Naive thymus-derived CD4-positive, alpha-beta T cell (primary cell): ENCODE results near the gene HMOX1. TPM values are rescaled to one million over a fixed set of nuclear protein-coding genes. Genes with fewer than 3 reads are reported as not detected.
A peak's percentile ranks its signal among the peaks of the same experiment; 100 is the strongest.

Experiments used
- ATAC-seq: fragments of 150-1000 bp; cut with Tn5 transposase; 2 replicates; pipeline ENCODE4 v1.10.0; 2021; ENCODE audit warnings: mild to moderate bottlenecking, moderate library complexity
- CTCF ChIA-PET: fragments of 350-600 bp; sonication (Branson Sonifier 250); formaldehyde crosslinking; loops from one replicate; lab custom pipeline; 2021; ENCODE audit warnings: antibody characterized with exemption; lab: Charles Lee
- POLR2A ChIA-PET: fragments of 350-600 bp; sonication (Branson Sonifier 250); formaldehyde crosslinking; loops from one replicate; lab custom pipeline; 2021; ENCODE audit warnings: antibody characterized with exemption, inconsistent platforms; lab: Charles Lee
- DNase-seq, 9 donors: peaks; one replicate each; pipeline versions ENCODE4 v3.0.0 to v3.0.0-alpha.2; 2020 to 2022; ENCODE audit warnings: mixed read lengths in 1 of 9
- H3K27ac ChIP-seq: one replicate; pipeline ENCODE4 v1.7.0; 2013; ENCODE audit warnings: mild to moderate bottlenecking, low read depth, low read length, moderate library complexity
- H3K27me3 ChIP-seq, 2 donors: one replicate each; pipeline ENCODE4 v1.7.0; 2013; ENCODE audit warnings: low read length in 2 of 2, mild to moderate bottlenecking in 2 of 2, moderate library complexity in 2 of 2; ENCODE audit not compliant: control insufficient read depth in 2 of 2, insufficient read depth in 2 of 2
- H3K36me3 ChIP-seq, 3 experiments: 1 replicate in 2 of 3; 2 replicates in 1 of 3; pipeline ENCODE4 v1.7.0; 2013; ENCODE audit warnings: low read length in 3 of 3, mild to moderate bottlenecking in 3 of 3, moderate library complexity in 1 of 3; ENCODE audit not compliant: insufficient read depth in 3 of 3, control insufficient read depth in 2 of 3
- H3K4me1 ChIP-seq, 2 donors: one replicate each; pipeline ENCODE4 v1.7.0; 2013; ENCODE audit warnings: low read length in 2 of 2, mild to moderate bottlenecking in 2 of 2, moderate library complexity in 1 of 2; ENCODE audit not compliant: control insufficient read depth in 2 of 2, insufficient read depth in 2 of 2
- H3K4me3 ChIP-seq: 2 replicates; pipeline ENCODE4 v1.7.0; 2013; ENCODE audit warnings: mild to moderate bottlenecking, low read length
- H3K9me3 ChIP-seq, 3 experiments: 1 replicate in 2 of 3; 2 replicates in 1 of 3; pipeline ENCODE4 v1.7.0; 2013; ENCODE audit warnings: low read length in 3 of 3; ENCODE audit not compliant: control insufficient read depth in 2 of 3
- H3K27ac Mint-ChIP-seq, 9 donors: one replicate each; pipeline ENCODE4 v1.8.0; 2020 to 2022; ENCODE audit warnings: mixed read lengths in 9 of 9, mild to moderate bottlenecking in 8 of 9, moderate library complexity in 5 of 9, inconsistent platforms in 2 of 9
- H3K27me3 Mint-ChIP-seq, 5 donors: one replicate each; pipeline ENCODE4 v1.8.0; 2021 to 2022; ENCODE audit warnings: mixed read lengths in 5 of 5, mild to moderate bottlenecking in 1 of 5
- H3K36me3 Mint-ChIP-seq, 5 donors: one replicate each; pipeline ENCODE4 v1.8.0; 2020 to 2022; ENCODE audit warnings: mixed read lengths in 5 of 5, mild to moderate bottlenecking in 3 of 5, inconsistent platforms in 1 of 5
- H3K4me1 Mint-ChIP-seq, 7 donors: one replicate each; pipeline ENCODE4 v1.8.0; 2020 to 2022; ENCODE audit warnings: mixed read lengths in 7 of 7, mild to moderate bottlenecking in 3 of 7, inconsistent platforms in 1 of 7
- H3K4me3 Mint-ChIP-seq, 10 donors: one replicate each; pipeline ENCODE4 v1.8.0; 2020 to 2022; ENCODE audit warnings: mild to moderate bottlenecking in 10 of 10, mixed read lengths in 10 of 10, moderate library complexity in 6 of 10, inconsistent platforms in 2 of 10
- H3K9me3 Mint-ChIP-seq, 11 donors: one replicate each; pipeline ENCODE4 v1.8.0; 2020 to 2022; ENCODE audit warnings: mixed read lengths in 11 of 11, mild to moderate bottlenecking in 4 of 11, inconsistent platforms in 1 of 11, moderate library complexity in 1 of 11
- intact Hi-C, 2 donors: fragments of 100-400 bp; cut with micrococcal nuclease; formaldehyde crosslinking; loops; one replicate each; pipeline ENCODE4 v1.15.1; 2023
- polyA plus RNA-seq, 2 donors: library from polyadenylated mRNA; unstranded; fragments of 300-500 nt; fragmentation: Illumina TruSeq; gene quantifications; one replicate each; pipeline ENCODE4 v1.2.3, GENCODE V29; 2021
- total RNA-seq, 6 experiments: library from RNA in 5 of 6; stranded (reverse) in 5 of 6; gene quantifications; 1 replicate in 5 of 6; 2 replicates in 1 of 6; pipeline ENCODE4 v1.2.3 and lab custom pipeline; 2021 to 2026

Gene HMOX1
- total and polyA plus RNA-seq, 7 experiments from 2014 or later, result 0.14 to 54.0 (median 4.7) TPM

- Histone ChIP-seq H3K4me3 (no peak overlapping the region), H3K36me3 (peaks cover 9 to 89% (median 20%) of the 10 kb centered on the region in 3 experiments), H3K9me3 (no peaks in the 10 kb centered on the region), H3K27ac (no peak overlapping the region), H3K4me1 (no peaks in the 10 kb centered on the region), H3K27me3 (no peaks in the 10 kb centered on the region)
- peaks cover 24 to 71% (median 39%) of the 10 kb centered on the region in 5 donors for H3K36me3 Mint-ChIP-seq
- ATAC-seq (no peak), DNase-seq (no peak)
- intact Hi-C loops, result no loop called here
- no peak overlapping the region for H3K4me3 Mint-ChIP-seq
- POLR2A ChIA-PET, result no interaction called here
- H3K4me1 Mint-ChIP-seq, result peaks cover 0 to 45% (median 7%) of the 10 kb centered on the region in 7 donors
- no peaks in the 10 kb centered on the region for H3K27me3 Mint-ChIP-seq
- no peaks in the 10 kb centered on the region for H3K9me3 Mint-ChIP-seq
- CTCF ChIA-PET, result interaction anchor here (0.6 kb wide), 1 partner anchor 98 kb away, joined by 3 read pairs; no protein-coding TSS in a partner anchor
- H3K27ac Mint-ChIP-seq, result peak overlapping the region in 2 of 9 donors; percentile 20 to 53
Measured at GRCh38 chr22:35407362-35407761, 26.5 kb downstream of the HMOX1 start.

- intact Hi-C loops, result no loop called here
- peaks cover 0 to 33% (median 5%) of the 10 kb centered on the region in 7 donors for H3K4me1 Mint-ChIP-seq
- ATAC-seq (peak; percentile 90), DNase-seq (peak in 1 of 9 donors; percentile 17)
- H3K36me3 Mint-ChIP-seq, result peaks cover 28 to 70% (median 34%) of the 10 kb centered on the region in 5 donors
- H3K27me3 Mint-ChIP-seq, result no peaks in the 10 kb centered on the region
- no peaks in the 10 kb centered on the region for H3K9me3 Mint-ChIP-seq
- H3K36me3 ChIP-seq, result peaks cover 9 to 89% (median 20%) of the 10 kb centered on the region in 3 experiments
- H3K4me1 ChIP-seq, result no peaks in the 10 kb centered on the region
- no peaks in the 10 kb centered on the region for H3K9me3 ChIP-seq
- H3K27ac Mint-ChIP-seq, result peak overlapping the region in 2 of 9 donors; percentile 23 to 63
- no peak overlapping the region for H3K4me3 ChIP-seq
- ChIA-PET CTCF (no interaction called here), POLR2A (interaction anchor here (0.7 kb wide), 1 partner anchor 11 kb away, joined by 3 read pairs; no protein-coding TSS in a partner anchor)
- peak overlapping the region in 1 of 10 donors; percentile 18 for H3K4me3 Mint-ChIP-seq
- H3K27me3 ChIP-seq, result no peaks in the 10 kb centered on the region
- no peak overlapping the region for H3K27ac ChIP-seq
Measured at GRCh38 chr22:35409783-35410662, 29.1 kb downstream of the HMOX1 start.

GRCh38 chr22:35410663-35411034 is 29.8 kb downstream of the HMOX1 start:
- H3K9me3 ChIP-seq, result no peaks in the 10 kb centered on the region
- peaks cover 0 to 33% (median 5%) of the 10 kb centered on the region in 7 donors for H3K4me1 Mint-ChIP-seq
- ChIA-PET CTCF (no interaction called here), POLR2A (no interaction called here)
- H3K27ac Mint-ChIP-seq, result no peak overlapping the region
- ATAC-seq (no peak), DNase-seq (no peak)
- no peaks in the 10 kb centered on the region for H3K27me3 Mint-ChIP-seq
- H3K4me1 ChIP-seq, result no peaks in the 10 kb centered on the region
- intact Hi-C loops, result no loop called here
- H3K27me3 ChIP-seq, result no peaks in the 10 kb centered on the region
- H3K9me3 Mint-ChIP-seq, result no peaks in the 10 kb centered on the region
- H3K4me3 ChIP-seq, result no peak overlapping the region
- H3K36me3 ChIP-seq, result peaks cover 9 to 95% (median 20%) of the 10 kb centered on the region in 3 experiments
- H3K27ac ChIP-seq, result no peak overlapping the region
- H3K36me3 Mint-ChIP-seq, result peaks cover 28 to 72% (median 34%) of the 10 kb centered on the region in 5 donors
- H3K4me3 Mint-ChIP-seq, result no peak overlapping the region

GRCh38 chr22:35411102-35411501 is 30.2 kb downstream of the HMOX1 start:
- Mint-ChIP-seq H3K27me3 (no peaks in the 10 kb centered on the region), H3K4me1 (peaks cover 0 to 31% (median 5%) of the 10 kb centered on the region in 7 donors), H3K27ac (peak overlapping the region in 1 of 9 donors; percentile 64), H3K4me3 (no peak overlapping the region), H3K36me3 (peaks cover 28 to 77% (median 35%) of the 10 kb centered on the region in 5 donors), H3K9me3 (no peaks in the 10 kb centered on the region)
- intact Hi-C loops, result no loop called here
- H3K4me1 ChIP-seq, result no peaks in the 10 kb centered on the region
- ChIA-PET CTCF (interaction anchor here (0.6 kb wide), 1 partner anchor 651 kb away, joined by 3 read pairs; no protein-coding TSS in a partner anchor), POLR2A (no interaction called here)
- H3K27ac ChIP-seq, result no peak overlapping the region
- H3K4me3 ChIP-seq, result no peak overlapping the region
- peaks cover 9 to 96% (median 21%) of the 10 kb centered on the region in 3 experiments for H3K36me3 ChIP-seq
- no peak for DNase-seq
- H3K27me3 ChIP-seq, result no peaks in the 10 kb centered on the region
- ATAC-seq, result no peak
- H3K9me3 ChIP-seq, result no peaks in the 10 kb centered on the region

DNA sequence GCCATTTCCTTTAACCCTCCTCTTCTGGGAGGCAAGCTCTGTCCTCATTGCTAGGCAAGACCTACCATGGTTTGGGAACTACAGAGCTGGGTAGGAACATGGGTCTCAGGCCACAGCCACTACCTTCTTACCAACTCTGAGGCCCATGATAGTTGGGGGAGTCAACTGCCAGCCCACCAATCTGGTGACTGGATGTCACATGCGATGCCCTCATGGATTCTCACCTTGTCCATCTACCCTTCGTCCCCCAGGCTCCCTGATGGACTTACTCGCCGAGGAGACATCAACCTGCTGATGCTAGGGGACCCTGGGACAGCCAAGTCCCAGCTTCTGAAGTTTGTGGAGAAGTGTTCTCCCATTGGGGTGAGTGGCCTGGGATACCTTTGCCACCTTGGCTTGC is 32.7 kb downstream of the HMOX1 start:
- Histone ChIP-seq H3K4me3 (no peak overlapping the region), H3K36me3 (peaks cover 0 to 93% (median 25%) of the 10 kb centered on the region in 3 experiments), H3K27me3 (no peaks in the 10 kb centered on the region), H3K27ac (no peak overlapping the region), H3K9me3 (no peaks in the 10 kb centered on the region), H3K4me1 (no peaks in the 10 kb centered on the region)
- ATAC-seq (no peak), DNase-seq (no peak)
- no peak overlapping the region for H3K4me3 Mint-ChIP-seq
- H3K36me3 Mint-ChIP-seq, result peaks cover 16 to 67% (median 20%) of the 10 kb centered on the region in 5 donors
- POLR2A ChIA-PET, result no interaction called here
- H3K27ac Mint-ChIP-seq, result peak overlapping the region in 1 of 9 donors; percentile 33
- H3K27me3 Mint-ChIP-seq, result no peaks in the 10 kb centered on the region
- CTCF ChIA-PET, result interaction anchor here (0.5 kb wide), 1 partner anchor 19 kb away, joined by 3 read pairs; no protein-coding TSS in a partner anchor
- H3K9me3 Mint-ChIP-seq, result no peaks in the 10 kb centered on the region
- peaks cover 0 to 15% (median 0%) of the 10 kb centered on the region in 7 donors for H3K4me1 Mint-ChIP-seq
- intact Hi-C loops, result no loop called here

- H3K27me3 ChIP-seq, result no peaks in the 10 kb centered on the region
Measured at GRCh38 chr22:35417606-35418005, 36.7 kb downstream of the HMOX1 start.

More at GRCh38 chr22:35417606-35418005, 36.7 kb downstream of the HMOX1 start:
- Histone ChIP-seq H3K9me3 (no peaks in the 10 kb centered on the region), H3K36me3 (peaks cover 0 to 93% (median 28%) of the 10 kb centered on the region in 3 experiments), H3K4me1 (no peaks in the 10 kb centered on the region), H3K27ac (no peak overlapping the region), H3K4me3 (no peak overlapping the region)
- ATAC-seq (no peak), DNase-seq (no peak)
- Mint-ChIP-seq H3K4me1 (no peaks in the 10 kb centered on the region), H3K9me3 (no peaks in the 10 kb centered on the region), H3K27me3 (no peaks in the 10 kb centered on the region), H3K4me3 (no peak overlapping the region), H3K27ac (peak overlapping the region in 1 of 9 donors; percentile 36), H3K36me3 (peaks cover 8 to 55% (median 13%) of the 10 kb centered on the region in 5 donors)
- CTCF ChIA-PET, result no interaction called here
- intact Hi-C loops, result no loop called here
- POLR2A ChIA-PET, result interaction anchor here (0.5 kb wide), 1 partner anchor 13 kb away, joined by 3 read pairs; no protein-coding TSS in a partner anchor
